ENCODE measurements around the gene MTG1. TPM values are rescaled to one million over a fixed set of nuclear protein-coding genes. Genes with fewer than 3 reads are reported as not detected.

The MTG1 gene
- total and polyA plus RNA-seq, 3 donors from 2014 or later = 72.9 to 84.8 (median 76.1) TPM

- H3K27ac ChIP-seq = no peak overlapping the region
- no peak overlapping the region for H3K4me3 ChIP-seq
- WGBS, 2 donors = 73 to 76% methylated on average over 10 to 24 of the region's 24 CpGs
- H3K9me3 ChIP-seq = no peaks in the 10 kb centered on the region
- no peaks in the 10 kb centered on the region for H3K36me3 ChIP-seq (ENCODE audit: low read depth, missing control alignments)
- no peaks in the 10 kb centered on the region for H3K4me1 ChIP-seq
- no peaks in the 10 kb centered on the region for H3K27me3 ChIP-seq
- TF ChIP-seq CTCF (IDR thresholded peaks at IDR 0.05) = no peak
- no peak for TF ChIP-seq POLR2A (IDR thresholded peaks at IDR 0.05)
- intact Hi-C loops (cut with DNase I; ENCODE audit: low total_unique reads) = no loop called here
- DNase-seq = no peak
Observed at GRCh38 chr10:133351408-133352318, 42.3 kb upstream of the MTG1 start.

DNA sequence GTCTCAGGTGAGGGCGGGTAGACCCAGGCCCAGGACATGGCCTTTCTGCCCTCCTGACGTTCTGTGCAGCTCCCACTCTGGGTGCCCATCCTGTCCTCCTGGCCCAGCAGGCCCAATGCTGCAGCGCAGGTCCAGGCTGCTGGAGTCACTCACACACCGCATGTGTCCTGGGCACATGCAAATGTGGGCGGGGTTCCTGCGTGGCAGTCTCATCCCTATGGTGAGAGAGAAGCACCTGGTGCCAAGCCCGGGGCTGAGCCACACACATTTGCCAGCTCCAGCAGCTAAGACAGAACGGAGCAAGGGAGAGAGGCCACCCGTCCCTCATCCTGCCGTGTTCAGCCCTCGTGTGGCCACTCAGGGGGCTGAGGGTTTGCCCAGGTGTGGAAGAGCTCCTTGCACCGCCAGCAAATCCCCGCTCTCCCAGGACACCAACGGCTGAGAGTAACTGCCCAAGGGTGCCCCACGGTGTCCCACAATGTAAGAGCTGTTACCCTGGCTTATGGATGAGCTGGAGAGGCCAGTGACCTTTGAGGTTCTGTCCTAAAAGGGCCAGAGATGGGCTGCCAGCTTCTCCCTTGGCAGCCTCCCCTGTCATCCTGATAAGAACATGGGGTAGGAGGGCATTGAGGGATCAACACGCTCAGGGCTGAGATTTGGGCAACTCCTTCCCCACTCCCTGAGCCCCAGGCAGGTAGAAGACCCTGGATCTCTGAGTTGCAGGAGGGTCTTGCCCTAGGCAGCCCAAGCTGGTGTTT, 40.6 kb upstream of the MTG1 start:
- no peak for DNase-seq
- H3K4me3 ChIP-seq = no peak overlapping the region
- no peak for TF ChIP-seq CTCF (IDR thresholded peaks at IDR 0.05)
- no peak for TF ChIP-seq POLR2A (IDR thresholded peaks at IDR 0.05)
- no peak overlapping the region for H3K27ac ChIP-seq
- WGBS, 2 donors = 58 to 82% methylated on average over 3 to 14 of the region's 16 CpGs
- H3K36me3 ChIP-seq (ENCODE audit: low read depth, missing control alignments) = no peaks in the 10 kb centered on the region
- H3K4me1 ChIP-seq = peaks cover 5% of the 10 kb centered on the region
- intact Hi-C loops (cut with DNase I; ENCODE audit: low total_unique reads) = no loop called here
- no peaks in the 10 kb centered on the region for H3K9me3 ChIP-seq
- no peaks in the 10 kb centered on the region for H3K27me3 ChIP-seq

DNA sequence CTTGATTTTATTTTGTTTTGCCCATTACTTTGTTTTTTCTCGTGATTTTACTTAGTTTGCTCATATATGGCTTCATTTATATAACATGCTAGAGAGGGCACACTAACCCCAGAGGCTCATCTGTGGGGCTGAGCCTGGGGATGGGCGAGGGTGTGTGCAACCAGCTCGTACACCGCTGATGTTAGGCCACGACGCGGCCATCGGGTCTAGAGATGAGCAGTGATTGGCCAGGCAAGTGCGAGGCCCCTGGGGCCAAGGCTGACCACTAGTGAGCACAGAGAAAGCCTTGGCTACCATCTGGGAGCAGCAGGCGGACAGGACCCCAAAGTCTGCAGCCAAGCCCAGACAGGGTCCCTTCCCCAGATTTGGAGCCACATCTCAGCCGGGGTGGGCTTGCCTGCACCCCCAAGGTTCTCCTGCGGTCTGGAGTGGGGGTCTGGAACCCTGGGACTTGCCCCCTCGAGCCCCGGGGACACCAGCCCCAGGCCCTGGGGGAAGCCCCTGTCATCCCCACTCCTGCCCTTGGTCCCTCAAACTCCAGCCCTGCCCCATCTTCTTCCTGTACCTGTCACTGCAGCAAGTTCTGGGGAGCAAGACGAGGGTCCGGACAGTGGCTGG, 39.9 kb upstream of the MTG1 start:
- Histone ChIP-seq H3K4me1 (peaks cover 5% of the 10 kb centered on the region), H3K9me3 (no peaks in the 10 kb centered on the region), H3K4me3 (no peak overlapping the region), H3K27me3 (no peaks in the 10 kb centered on the region), H3K27ac (no peak overlapping the region), H3K36me3 (ENCODE audit: low read depth, missing control alignments) (no peaks in the 10 kb centered on the region)
- DNase-seq = no peak
- TF ChIP-seq POLR2A (IDR thresholded peaks at IDR 0.05) (no peak), CTCF (IDR thresholded peaks at IDR 0.05) (no peak)
- intact Hi-C loops (cut with DNase I; ENCODE audit: low total_unique reads) = no loop called here
- WGBS, 2 donors = 81 to 87% methylated on average over 15 to 16 of the region's 16 CpGs

DNA sequence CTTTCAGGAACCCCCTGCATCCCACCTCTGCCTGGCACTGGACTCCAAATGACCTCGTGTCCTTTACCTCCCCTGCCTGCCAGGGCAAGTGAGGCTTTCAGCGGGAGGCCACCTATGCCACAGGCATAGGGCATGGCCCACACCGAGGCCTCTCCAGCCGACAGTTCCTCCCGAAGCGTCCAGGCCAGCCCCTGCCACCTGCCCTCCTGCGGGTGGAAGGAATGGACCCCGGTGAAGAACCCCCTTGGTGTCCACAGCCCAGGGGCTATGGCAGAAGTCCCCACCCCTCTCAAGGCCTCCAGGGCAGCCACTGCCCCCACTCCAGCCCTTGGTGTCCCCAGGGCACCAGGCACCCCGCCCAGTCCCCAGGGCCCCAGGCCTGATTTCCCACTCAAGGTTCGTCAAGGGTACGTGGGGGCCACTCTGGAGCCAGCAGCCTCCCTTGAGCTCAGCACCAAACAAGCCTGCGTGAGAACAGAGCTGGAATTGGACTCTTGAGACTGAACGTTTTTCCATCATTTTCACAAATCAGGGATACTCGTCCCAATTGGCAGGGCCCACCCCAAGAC, 39.2 kb upstream of the MTG1 start:
- intact Hi-C loops (cut with DNase I; ENCODE audit: low total_unique reads) = no loop called here
- H3K4me1 ChIP-seq = peaks cover 8% of the 10 kb centered on the region
- no peaks in the 10 kb centered on the region for H3K27me3 ChIP-seq
- H3K9me3 ChIP-seq = no peaks in the 10 kb centered on the region
- no peak for TF ChIP-seq CTCF (IDR thresholded peaks at IDR 0.05)
- TF ChIP-seq POLR2A (IDR thresholded peaks at IDR 0.05) = no peak
- H3K36me3 ChIP-seq (ENCODE audit: low read depth, missing control alignments) = no peaks in the 10 kb centered on the region
- H3K4me3 ChIP-seq = no peak overlapping the region
- 87 to 96% methylated on average over 8 to 14 of the region's 14 CpGs for WGBS, 2 donors
- no peak overlapping the region for H3K27ac ChIP-seq
- no peak for DNase-seq
